Right hindlimb (tissue), 1 donor: Measurements from ENCODE around the gene CLCNKB.
A peak's percentile ranks its signal among the peaks of the same experiment; 100 is the strongest.
"Not testable (repeated sequence)": the region's sequence is repeated elsewhere in the genome, so short reads cannot be mapped to it uniquely, and the experiment has no call there.

ENCODE experiments used
- DNase-seq: peaks from one replicate; pipeline ENCODE4 v3.0.0-alpha.2; 2018

Gene CLCNKB

DNA sequence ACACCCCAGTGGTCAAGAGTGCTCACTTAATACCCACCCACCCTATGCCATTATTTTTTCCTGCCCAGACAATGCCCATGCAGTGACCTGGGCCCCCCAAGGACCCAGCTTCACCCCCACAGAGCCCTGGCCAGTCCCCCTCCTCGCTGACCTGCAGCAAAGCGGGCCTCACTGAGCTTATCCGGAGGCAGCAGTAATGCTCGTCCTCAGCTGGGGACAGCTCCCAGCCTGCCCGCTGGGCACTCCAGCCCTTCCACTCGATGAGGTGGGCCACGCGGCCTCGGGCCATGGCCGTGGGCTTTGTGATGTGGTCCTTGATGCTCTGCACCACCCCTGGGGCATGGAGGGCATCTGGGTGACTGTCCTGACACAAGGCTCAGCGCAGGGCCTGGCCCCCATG is 7.1 kb upstream of the CLCNKB start:
- not testable (repeated sequence) for DNase-seq

DNA sequence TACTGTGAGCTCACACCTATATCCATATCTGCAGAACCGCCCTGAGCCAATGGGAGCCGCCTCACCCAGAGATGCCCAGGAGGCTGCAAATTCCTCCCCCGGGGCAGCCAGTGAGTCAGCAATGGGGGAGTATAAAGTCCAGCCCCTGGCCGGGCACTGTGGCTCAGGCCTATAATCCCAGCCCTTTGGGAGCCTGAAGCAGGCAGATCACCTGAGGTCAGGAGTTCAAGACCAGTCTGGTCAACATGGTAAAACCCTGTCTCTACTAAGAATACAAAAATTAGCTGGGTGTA is 5.0 kb upstream of the CLCNKB start:
- DNase-seq = no peak

- not testable (repeated sequence) for DNase-seq
These were observed 3.7 kb upstream of the CLCNKB start for GRCh38 chr1:16039871-16040270.

GRCh38 chr1:16041200-16041599 is 2.4 kb upstream of the CLCNKB start:
- DNase-seq = no peak

GRCh38 chr1:16042096-16042495 is 1.5 kb upstream of the CLCNKB start:
- DNase-seq = no peak

GRCh38 chr1:16042654-16043053 is 928 bp upstream of the CLCNKB start:
- not testable (repeated sequence) for DNase-seq

DNA sequence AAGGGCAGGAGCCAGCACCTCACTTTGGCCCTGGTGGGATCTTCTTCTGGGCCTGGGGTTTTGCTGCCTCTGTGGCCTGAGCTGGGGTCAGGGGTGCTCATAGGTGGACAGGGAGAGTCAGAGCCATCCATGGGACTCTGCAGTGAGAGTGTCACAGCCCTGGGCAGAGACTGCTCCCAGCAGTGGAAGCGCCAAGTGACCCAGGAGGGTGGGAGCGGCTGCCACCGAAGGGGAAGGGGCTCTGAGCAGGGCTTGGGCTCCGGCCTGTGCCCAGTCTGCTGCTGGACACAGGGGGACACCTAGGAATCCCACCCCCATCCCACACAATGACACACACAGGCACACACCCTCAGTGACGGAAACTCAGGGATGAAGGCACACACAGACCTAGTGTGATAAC is 368 bp downstream of the CLCNKB start:
- no peak for DNase-seq

- no peak for DNase-seq
These were observed 3.3 kb downstream of the CLCNKB start for GRCh38 chr1:16046842-16047241.

- DNase-seq = no peak
These were observed 4.4 kb downstream of the CLCNKB start for GRCh38 chr1:16047791-16048475.

- DNase-seq = peak; percentile 62
These were observed 5.1 kb downstream of the CLCNKB start for GRCh38 chr1:16048573-16049189.

DNA sequence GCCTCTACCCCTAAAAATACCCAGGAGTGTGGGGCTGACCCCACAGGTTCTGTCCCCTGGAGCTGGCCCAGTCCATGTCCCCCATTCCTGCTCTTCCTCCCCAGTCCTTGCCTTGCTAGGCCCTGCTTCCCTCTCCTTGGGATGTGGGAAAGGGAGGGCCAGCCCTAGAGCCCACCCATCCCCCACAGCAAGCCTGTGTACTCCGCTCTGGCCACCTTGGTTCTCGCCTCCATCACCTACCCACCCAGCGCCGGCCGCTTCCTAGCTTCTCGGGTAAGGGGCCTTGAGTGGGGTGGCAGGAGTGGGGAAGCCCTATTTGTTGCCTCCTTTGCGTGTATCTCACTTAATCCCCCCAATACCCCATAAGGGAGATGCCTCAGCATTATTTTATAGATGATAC is 6.7 kb downstream of the CLCNKB start:
- DNase-seq = no peak

GRCh38 chr1:16051039-16051438 is 7.5 kb downstream of the CLCNKB start:
- DNase-seq = no peak

GRCh38 chr1:16051949-16052348 is 8.4 kb downstream of the CLCNKB start:
- not testable (repeated sequence) for DNase-seq

DNA sequence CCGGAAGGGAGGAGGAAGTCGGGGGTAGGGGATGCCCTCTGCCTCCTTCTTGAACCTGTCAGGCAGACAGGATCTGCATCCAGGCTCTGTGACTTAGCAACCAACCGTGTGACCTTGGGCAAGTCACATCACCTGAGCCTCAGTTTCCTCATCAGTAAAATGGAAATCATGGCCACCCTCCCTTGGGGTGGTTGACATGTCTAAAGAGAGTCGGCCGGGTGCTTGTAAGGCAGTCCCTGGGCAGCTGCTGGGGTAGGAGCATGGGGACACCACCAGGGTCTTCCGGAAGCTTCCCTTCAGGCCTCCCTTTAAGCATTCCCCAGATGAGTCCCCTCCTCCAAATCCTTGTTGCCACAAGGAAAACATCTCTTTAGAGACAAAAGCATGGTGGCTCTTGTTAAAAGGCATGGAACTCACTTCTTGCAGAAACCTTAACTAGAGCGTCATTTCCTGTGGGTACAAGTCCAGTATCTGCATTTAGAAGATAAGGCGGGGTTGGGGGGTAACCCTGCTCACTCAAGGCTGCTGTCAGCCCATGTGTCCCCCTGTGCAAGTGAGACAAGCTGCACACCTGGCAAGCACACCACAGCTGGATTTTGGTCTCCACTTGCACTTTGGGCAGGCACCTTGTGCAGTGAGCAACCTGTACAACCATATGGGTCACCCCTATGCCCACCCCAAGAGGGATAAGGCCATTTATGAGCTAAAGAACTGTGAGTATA is 10.4 kb downstream of the CLCNKB start:
- no peak for DNase-seq

GRCh38 chr1:16054598-16055540 is 11.3 kb downstream of the CLCNKB start:
- no peak for DNase-seq

DNA sequence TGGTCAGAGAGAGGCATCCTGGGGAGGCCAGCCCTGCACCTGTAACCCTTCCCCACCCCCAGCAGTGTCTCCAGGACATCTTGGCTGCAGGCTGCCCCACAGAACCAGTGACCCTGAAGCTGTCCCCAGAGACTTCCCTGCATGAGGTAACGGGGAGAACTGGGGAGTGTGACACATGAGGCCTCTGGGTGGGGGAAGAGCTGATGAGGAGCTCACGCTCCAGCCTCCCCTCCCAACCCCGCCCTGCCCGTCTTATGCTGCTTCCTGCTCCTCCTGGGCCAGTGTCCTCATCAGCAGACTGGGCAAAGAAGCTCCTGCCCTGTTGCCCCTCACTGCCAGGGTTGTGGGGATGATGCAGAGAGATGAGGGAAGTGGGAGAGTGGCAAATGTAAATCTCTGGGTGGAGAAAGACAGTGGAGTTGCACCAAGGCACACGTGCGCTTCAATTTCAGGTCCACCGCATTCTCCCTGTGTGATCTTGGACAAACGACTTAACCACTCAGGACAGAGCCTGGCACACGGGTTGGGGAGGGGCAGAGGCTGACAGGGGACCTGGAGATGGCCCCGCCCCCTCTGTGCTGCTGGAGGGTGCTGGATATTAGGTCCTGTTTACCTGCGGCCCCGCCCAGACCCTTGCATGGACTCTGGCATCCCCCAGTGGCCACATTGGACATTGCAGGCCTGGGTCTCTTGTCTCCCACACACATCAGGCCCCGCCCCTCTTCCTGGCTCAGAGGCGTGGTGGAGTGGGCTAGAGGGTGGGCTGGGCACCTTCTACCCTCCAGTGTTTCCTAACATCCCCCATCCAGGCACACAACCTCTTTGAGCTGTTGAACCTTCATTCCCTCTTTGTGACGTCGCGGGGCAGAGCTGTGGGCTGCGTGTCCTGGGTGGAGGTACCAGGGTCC is 12.3 kb downstream of the CLCNKB start:
- peak; percentile 87 for DNase-seq

- not testable (repeated sequence) for DNase-seq
These were observed 12.9 kb downstream of the CLCNKB start for GRCh38 chr1:16056521-16056912.

GRCh38 chr1:16057314-16057915 is 13.8 kb downstream of the CLCNKB start:
- DNase-seq = not testable (repeated sequence)

DNA sequence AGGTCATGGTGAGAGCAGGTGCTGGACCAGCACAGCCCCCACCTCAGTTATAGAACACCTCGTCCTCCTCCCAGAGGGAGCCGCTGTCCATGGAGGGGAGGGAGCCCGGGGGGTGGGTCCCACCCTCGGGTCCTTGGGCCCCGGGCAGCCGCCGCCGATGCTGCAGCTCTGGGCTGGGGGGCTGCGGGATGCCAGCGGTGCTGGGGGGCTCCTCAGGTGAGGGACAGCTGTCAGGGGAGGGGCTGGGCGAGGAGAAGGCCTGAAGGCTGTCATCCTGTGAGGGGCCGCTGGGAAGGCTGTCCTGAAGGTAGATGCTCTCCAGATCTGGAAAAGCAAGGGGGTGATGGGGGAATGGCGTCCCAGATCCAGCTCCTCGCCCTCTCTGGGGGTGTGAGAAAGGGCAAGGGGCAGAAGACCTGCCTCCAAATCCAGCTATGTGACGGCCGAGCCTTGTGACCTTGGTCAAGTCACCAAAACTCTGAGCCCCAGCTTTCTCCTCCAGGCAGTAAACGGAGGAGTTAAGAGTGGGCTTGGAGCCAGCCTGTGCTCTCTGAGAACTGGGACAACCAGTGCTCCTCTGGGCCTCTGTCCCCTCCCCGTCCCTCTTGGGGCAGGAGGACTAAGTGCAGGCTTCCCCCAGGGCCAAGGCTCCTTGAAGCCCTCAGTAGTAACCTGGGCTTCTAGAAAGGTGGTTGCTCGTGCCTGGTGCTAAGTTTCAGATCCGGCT is 15.0 kb downstream of the CLCNKB start:
- DNase-seq = not testable (repeated sequence)

- DNase-seq = no peak
These were observed 17.7 kb downstream of the CLCNKB start for GRCh38 chr1:16061266-16061665.
